Activated CD8-positive, alpha-beta memory T cell treated with anti-CD3 and anti-CD28 coated beads for 4 hours (primary cell): Measurements from ENCODE around the gene ZNF280B.

Source experiments
- DNase-seq, 2 donors: peaks; one replicate each; pipeline ENCODE4 v3.0.0-alpha.2; 2020; ENCODE audit warnings: low read depth in 2 of 2

Gene ZNF280B

DNA sequence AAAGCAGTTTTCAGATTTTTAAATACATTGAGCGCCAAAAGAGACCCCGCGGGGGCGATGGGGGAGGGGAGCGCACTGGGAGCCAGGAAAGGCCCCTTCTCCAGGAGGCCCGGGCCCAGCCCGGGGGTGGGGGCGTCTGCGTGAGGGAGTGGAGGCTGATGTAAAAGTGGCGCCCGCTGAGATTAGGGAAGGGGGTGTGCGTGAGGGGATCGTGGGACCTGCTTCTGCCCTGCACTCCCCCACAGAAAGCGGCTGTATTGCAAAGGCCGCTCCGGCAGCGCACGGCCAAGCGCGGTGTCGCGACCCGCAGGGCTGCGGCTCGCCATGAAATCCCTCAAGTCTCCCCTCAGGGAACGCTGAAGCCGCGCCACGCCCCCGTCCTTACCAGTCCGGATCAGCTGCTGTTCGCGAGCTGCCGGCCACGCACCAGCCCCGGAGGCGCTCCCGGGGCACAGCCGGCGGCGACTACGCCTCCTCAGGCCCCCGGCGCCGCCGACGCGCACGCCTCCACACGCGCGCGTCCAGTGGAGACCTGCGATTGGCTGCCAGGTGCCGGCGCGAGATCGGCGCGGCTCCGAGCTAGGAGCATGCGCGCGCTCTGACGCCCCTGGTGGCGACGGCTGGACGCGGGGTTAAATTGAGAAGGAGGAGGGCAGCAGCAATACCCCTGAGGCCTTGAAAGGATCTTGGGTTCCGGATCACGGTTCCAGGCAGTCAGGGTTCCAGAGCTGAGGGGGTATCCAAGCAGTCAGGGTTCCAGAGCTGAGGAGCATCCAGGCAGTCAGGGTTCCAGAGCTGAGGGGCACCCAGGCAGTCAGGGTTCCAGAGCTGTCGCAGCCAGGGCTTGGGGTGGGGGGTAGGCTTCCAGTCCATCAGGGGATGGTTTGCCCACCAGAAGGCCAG is at the start of gene ZNF280B:
Gene ZNF280B (minus strand): TSS at position 469 of the 903 bp plus-strand sequence. CDS start 19,344 bp downstream, outside the sequence.
- DNase-seq: peak; percentile 39 to 54

GRCh38 chr22:22556995-22557925 is 48.7 kb upstream of the ZNF280B start:
- DNase-seq: no peak

DNA sequence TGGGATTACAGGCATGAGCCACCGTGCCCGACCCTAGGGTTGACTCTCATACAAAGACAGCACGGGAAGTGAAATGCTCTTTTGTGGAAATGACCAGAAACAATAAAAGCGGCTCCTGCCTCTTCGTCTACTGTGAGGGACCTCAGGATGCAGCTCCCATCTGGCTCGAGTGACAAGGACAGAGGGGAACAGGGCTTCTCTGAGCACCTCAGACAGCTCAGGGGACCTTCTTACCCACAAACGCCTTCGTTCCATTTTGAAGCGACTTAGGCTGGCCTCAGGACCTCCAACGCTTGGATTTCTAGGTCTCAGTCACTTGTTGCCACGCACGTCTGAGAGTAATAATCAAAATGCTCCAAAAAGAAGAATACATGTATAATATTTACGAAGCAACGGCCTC is 48.0 kb upstream of the ZNF280B start:
- no peak for DNase-seq

DNA sequence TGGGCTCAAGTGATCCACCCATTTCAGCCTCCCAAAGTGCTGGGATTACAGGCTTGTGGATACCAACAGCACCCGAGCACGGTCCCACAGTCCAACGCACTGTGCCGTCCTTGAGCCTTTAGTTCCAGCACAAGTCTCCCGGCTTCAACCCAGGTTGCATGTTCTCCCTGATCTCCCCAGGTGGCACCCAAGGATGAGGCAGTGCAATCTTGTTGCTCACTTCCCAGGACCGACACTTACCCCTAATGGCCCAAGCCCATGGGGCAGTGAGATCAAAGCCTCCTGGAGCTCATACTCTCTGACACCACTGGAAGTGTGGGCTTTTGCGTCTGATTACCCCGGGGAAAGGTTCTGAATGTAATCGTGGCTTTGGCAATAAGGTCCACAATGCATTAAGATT is 47.1 kb upstream of the ZNF280B start:
- DNase-seq: no peak

DNA sequence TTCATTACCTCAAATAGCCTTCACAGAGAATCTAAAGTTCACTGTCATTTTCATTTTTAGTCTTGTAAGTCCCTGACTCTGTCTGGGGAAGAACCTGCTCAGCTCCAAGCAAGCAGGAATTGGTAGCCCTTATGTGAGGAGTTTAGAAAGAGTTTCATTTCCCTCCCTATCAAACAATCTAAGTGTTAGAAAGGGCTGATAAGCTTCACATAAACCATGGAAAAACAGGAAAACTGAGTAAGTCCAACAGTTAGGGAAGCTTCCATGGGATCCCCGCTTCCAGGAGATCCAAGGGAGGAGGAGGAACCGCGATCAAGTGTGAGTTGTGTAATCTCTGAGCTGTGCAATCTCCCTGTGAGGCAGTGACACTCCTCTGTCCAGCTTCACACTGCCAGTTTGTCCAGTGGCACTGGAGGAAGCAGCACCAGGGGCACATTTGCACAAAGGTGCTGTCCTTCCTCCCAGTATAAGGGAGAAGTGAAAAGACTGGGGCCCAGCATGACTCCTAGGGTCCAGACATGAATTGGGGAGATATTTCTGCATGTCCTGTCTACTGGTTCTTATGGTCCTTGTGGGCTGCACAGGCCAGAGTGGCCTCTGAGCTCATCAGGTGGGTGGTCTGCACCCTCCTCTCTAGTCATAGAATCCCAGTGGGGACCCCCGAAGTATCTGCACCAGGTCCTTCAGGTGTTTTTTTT is 46.2 kb upstream of the ZNF280B start:
- no peak for DNase-seq

DNA sequence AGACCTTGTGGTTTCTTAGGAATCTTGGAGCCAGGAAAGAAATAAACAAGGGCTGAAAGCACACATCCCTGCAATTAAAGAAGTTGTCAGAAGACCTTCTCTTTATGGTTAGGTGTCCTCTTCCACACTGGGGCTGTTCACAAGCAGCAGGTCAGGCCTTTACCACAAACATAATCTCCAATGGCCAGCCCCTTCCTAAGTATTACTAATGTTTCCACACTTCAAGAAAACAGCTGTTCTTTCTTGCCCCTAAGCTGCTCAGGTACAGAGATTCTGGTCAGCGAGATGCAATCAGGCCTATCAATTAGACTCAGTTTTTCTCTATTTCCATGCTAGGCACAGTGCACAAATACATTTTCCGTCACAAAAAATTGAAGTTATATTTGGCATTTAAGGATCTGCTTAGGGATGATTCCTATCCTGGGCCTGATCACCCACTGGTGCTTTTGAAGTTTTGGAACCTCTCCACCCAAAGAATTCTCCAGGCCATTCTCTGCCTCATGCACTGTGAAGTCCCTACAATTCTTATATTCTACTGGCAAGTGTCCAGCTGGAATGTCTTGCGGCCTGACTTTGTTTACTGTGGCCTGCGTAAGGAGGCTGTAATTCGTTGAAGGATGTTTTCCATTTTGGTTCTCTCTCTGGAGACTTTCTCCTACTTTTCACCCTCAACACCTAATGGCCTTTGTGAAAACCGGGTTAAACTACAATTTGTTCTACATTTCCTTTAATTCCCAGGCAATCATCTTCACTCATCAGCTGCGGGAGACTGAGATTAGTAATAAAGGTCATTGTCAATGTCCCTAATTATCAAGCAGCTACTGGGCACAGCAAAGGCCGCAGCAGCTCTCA is 45.4 kb upstream of the ZNF280B start:
- no peak for DNase-seq

DNA sequence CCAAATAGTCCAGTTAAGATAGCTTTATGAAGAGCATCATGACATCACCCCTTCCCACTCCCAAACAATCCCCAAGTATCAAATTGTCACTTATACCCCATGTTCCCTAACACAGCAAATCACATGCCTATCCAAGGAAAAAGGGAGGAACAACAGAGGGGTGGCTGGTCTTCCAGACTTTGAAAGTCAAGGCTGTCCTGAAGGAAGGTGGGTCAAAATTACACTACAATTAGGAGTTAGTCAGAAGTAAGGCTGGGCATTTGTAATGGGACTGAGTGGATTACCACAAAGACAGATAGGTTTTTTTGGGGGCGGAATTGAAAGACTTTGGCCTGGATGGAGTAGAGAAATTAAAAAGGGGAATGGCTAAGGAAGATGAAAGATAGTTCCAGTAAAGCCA is 44.6 kb upstream of the ZNF280B start:
- no peak for DNase-seq

DNA sequence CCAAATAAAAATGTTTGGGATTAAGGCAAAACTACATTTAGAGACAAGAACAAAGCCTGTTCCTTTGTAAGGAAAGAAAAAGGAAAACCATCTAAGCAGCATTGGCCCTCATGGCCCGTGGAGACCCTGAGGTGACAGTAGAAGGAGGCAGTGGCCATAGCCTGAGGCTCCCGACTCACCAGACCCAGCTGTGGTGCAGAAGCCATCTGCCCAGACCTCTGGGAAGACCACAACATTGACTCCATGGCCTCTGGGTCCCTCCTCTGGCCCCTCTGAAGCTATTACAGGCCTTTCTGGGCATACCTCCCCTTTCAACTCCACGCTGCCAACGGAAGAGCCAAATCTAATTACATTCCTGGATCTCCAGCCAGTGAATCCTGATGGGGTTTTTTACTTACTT is 44.1 kb upstream of the ZNF280B start:
- no peak for DNase-seq

DNA sequence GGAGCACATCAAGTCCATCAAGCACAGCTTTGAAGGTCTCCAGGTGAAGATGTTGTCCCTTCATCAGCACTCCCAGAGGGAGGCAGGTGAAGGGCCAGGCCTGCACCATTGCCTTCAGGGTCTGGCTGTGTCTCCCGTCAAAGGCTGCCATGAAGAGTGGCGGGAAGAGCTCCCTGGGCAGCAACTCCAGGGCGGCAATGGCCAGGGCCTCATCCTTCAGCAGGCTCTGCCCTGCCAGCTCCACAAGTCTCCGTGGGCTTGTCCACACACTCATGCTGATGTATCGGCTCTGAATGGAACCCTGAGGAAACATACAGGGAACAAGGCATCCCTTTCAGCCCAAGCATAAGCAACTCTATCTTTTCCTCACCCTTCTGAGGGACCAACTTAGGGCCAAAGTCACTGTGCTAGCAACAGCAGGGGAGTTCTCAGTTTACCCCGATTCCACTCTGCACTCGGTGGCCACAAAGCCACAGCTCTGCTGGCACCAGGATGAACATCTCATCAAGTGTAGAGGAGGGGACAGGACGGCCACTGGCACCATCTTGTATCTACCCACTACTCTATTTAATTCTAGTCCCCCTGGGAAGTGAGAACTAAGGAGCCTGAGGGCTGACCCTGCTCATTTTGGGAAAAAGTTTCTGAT is 42.4 kb upstream of the ZNF280B start:
- DNase-seq: no peak

DNA sequence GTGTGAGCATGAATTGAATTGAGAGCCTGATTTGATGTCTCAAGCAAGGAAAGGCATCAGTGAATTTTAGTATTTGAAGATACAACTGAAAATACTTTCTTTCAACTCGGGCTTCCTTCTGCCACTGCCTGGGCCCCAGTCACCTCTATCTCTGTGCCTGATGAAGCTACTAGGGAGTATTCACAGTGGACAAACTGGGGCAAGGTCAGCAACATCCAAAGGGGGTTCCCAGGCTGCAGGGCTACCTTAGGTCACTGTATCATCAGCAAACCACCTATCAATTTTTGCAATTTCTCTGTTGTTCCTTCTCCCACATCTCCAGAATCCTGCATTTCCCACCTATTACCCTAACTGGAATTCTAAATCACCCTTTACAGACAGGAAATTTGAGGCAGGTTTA is 40.4 kb upstream of the ZNF280B start:
- no peak for DNase-seq

DNA sequence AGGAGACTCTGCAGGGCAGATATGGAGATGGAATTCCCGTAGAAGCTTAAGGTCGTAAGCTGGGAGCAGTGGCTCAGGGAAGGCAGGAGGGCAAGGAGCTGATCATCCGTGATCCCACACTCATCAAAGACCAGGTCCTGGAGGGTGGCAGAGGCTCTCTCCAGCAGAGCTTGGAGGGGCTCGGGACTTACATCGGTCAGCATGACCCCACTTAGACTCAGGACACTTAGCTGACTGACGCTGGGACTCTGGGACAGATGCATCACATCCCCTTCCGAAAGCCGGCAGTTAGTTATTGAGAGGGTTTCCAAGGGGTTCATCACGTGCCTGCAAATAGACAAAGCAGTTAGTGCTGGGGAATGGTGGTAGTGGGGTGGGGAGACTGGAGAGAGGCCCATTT is 39.8 kb upstream of the ZNF280B start:
- DNase-seq: no peak

- DNase-seq: no peak
These were observed 39.3 kb upstream of the ZNF280B start for GRCh38 chr22:22547692-22548300.

DNA sequence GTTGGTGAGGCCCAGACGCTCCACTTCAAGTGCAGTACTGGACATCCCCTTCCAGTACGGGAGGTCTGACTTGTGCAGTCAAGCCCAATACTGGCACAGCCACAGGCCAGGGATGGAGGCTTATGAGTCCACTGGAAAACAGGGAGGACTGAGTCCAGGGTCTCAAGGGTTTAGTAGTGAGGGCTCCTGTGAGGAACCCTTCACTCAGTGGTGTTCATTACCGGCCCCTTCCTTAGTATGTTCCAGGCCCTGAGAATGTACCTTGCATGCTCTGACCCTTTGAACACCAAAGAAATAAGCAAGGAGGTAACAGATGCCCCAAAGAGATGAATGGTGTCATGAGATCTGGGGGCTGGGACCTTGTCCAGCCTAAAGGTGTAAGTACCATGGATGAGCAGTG is 38.7 kb upstream of the ZNF280B start:
- no peak for DNase-seq

DNA sequence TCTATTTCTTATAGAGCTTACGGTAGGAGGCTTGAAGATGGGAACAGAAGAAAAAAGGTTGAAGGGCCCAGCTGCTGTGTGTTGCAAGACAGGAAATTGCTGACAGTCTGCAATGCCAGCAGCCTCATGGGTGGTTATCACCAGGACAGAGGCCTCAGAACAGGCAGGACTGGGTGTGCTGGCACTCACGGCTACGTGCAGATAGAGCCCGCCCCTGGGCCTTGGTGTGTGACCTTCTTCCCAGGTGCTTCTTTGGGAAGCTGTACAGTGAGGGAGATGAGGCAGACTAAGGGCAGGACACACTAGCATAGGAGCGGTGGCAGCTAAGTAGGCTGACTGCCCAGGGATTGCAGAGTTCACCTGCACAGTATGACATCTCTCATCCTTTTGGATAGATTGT is 37.9 kb upstream of the ZNF280B start:
- DNase-seq: no peak

- DNase-seq: no peak
These were observed 36.5 kb upstream of the ZNF280B start for GRCh38 chr22:22545084-22545483.

GRCh38 chr22:22538226-22538989 is 29.9 kb upstream of the ZNF280B start:
- no peak for DNase-seq

GRCh38 chr22:22536916-22537315 is 28.4 kb upstream of the ZNF280B start:
- DNase-seq: no peak

- no peak for DNase-seq
These were observed 28.0 kb upstream of the ZNF280B start for GRCh38 chr22:22536515-22536914.

- no peak for DNase-seq
These were observed 27.1 kb upstream of the ZNF280B start for GRCh38 chr22:22535662-22536061.
